ENCODE measurements around the gene PNN.
"Not testable (repeated sequence)": the region's sequence is repeated elsewhere in the genome, so short reads cannot be mapped to it uniquely, and the experiment has no call there.

The PNN gene

GRCh38 chr14:39179042-39179441 is 4.0 kb downstream of the PNN start:
- no peak overlapping the region for H3K27ac ChIP-seq
- no peaks in the 10 kb centered on the region for H3K9me3 ChIP-seq
- peaks cover 78% of the 10 kb centered on the region for H3K36me3 ChIP-seq
- no peaks in the 10 kb centered on the region for H3K27me3 ChIP-seq
- no peak for TF ChIP-seq CTCF (IDR thresholded peaks at IDR 0.05)
- no peak overlapping the region for H3K4me3 ChIP-seq (ENCODE audit: low read depth in 1 of 2, low read length in 1 of 2)
- peaks cover 24 to 30% of the 10 kb centered on the region in 2 experiments for H3K4me1 ChIP-seq (ENCODE audit: control insufficient read depth in 1 of 2, insufficient read depth in 1 of 2, low read depth in 1 of 2, low read length in 1 of 2)

- Histone ChIP-seq H3K4me3 (ENCODE audit: low read depth in 1 of 2, low read length in 1 of 2) (no peak overlapping the region), H3K9me3 (no peaks in the 10 kb centered on the region), H3K27ac (peak overlapping the region; percentile 61), H3K27me3 (no peaks in the 10 kb centered on the region), H3K36me3 (peaks cover 91% of the 10 kb centered on the region), H3K4me1 (ENCODE audit: control insufficient read depth in 1 of 2, insufficient read depth in 1 of 2, low read depth in 1 of 2, low read length in 1 of 2) (peaks cover 16 to 21% of the 10 kb centered on the region in 2 experiments)
- no peak for TF ChIP-seq CTCF (IDR thresholded peaks at IDR 0.05)
Measured at GRCh38 chr14:39180553-39180952, 5.5 kb downstream of the PNN start.

- Histone ChIP-seq H3K27me3 (no peaks in the 10 kb centered on the region), H3K9me3 (no peaks in the 10 kb centered on the region), H3K4me1 (ENCODE audit: control insufficient read depth in 1 of 2, insufficient read depth in 1 of 2, low read depth in 1 of 2, low read length in 1 of 2) (peaks cover 10 to 15% of the 10 kb centered on the region in 2 experiments), H3K36me3 (peaks cover 92% of the 10 kb centered on the region), H3K4me3 (ENCODE audit: low read depth in 1 of 2, low read length in 1 of 2) (no peak overlapping the region), H3K27ac (peak overlapping the region; percentile 61)
- TF ChIP-seq CTCF (IDR thresholded peaks at IDR 0.05), result no peak
Measured at GRCh38 chr14:39181026-39181692, 6.1 kb downstream of the PNN start.

- Histone ChIP-seq H3K9me3 (no peaks in the 10 kb centered on the region), H3K27ac (peak overlapping the region; percentile 61), H3K4me1 (ENCODE audit: control insufficient read depth in 1 of 2, insufficient read depth in 1 of 2, low read depth in 1 of 2, low read length in 1 of 2) (peaks cover 5 to 10% of the 10 kb centered on the region in 2 experiments), H3K4me3 (ENCODE audit: low read depth in 1 of 2, low read length in 1 of 2) (no peak overlapping the region), H3K36me3 (peaks cover 87% of the 10 kb centered on the region), H3K27me3 (no peaks in the 10 kb centered on the region)
- no peak for TF ChIP-seq CTCF (IDR thresholded peaks at IDR 0.05)
Measured at GRCh38 chr14:39181693-39182047, 6.6 kb downstream of the PNN start.

GRCh38 chr14:39182770-39183684 is 8.0 kb downstream of the PNN start:
- Histone ChIP-seq H3K27me3 (no peaks in the 10 kb centered on the region), H3K4me3 (ENCODE audit: low read depth in 1 of 2, low read length in 1 of 2) (no peak overlapping the region), H3K27ac (peak overlapping the region; percentile 39), H3K9me3 (no peaks in the 10 kb centered on the region), H3K4me1 (ENCODE audit: control insufficient read depth in 1 of 2, insufficient read depth in 1 of 2, low read depth in 1 of 2, low read length in 1 of 2) (peaks cover 0 to 6% of the 10 kb centered on the region in 2 experiments), H3K36me3 (peaks cover 79% of the 10 kb centered on the region)
- no peak for TF ChIP-seq CTCF (IDR thresholded peaks at IDR 0.05)

- not testable (repeated sequence) for H3K4me3 ChIP-seq (ENCODE audit: low read depth in 1 of 2, low read length in 1 of 2); H3K4me1 ChIP-seq (ENCODE audit: control insufficient read depth in 1 of 2, insufficient read depth in 1 of 2, low read depth in 1 of 2, low read length in 1 of 2); H3K9me3 ChIP-seq; H3K27ac ChIP-seq; H3K27me3 ChIP-seq
- peaks cover 73% of the 10 kb centered on the region for H3K36me3 ChIP-seq
Measured at GRCh38 chr14:39183685-39184003, 8.6 kb downstream of the PNN start.
